Measurements from ENCODE around the gene BSN. TPM values are rescaled to one million over a fixed set of nuclear protein-coding genes. Genes with fewer than 3 reads are reported as not detected.
A peak's percentile ranks its signal among the peaks of the same experiment; 100 is the strongest.

BSN gene
- polyA plus RNA-seq, 1 donor (not counting 4 experiments of a cell fraction or from before 2014, with no cell fraction given): under 0.01 TPM

GRCh38 chr3:49700014-49700413, 145.7 kb downstream of the BSN start:
- no peak overlapping the region for H3K4me3 ChIP-seq (ENCODE audit: control insufficient read depth in 2 of 3, extremely low read depth in 1 of 3, insufficient read depth in 2 of 3, low read depth in 1 of 3, low read length in 3 of 3)
- H3K9me3 ChIP-seq (ENCODE audit: control insufficient read depth, low read depth, low read length): no peaks in the 10 kb centered on the region
- H3K9me1 ChIP-seq (ENCODE audit: control insufficient read depth, extremely low read depth, insufficient read depth, low read length): no peaks in the 10 kb centered on the region
- no peak for TF ChIP-seq EZH2 (IDR thresholded peaks at IDR 0.05; ENCODE audit: low read length)
- no peak for TF ChIP-seq CTCF (optimal IDR thresholded peaks at IDR 0.05 in 1 of 3, IDR thresholded peaks at IDR 0.05 in 1 of 3, conservative IDR thresholded peaks at IDR 0.05 in 1 of 3; ENCODE audit: extremely low read depth in 1 of 3, insufficient read depth in 2 of 3, low read length in 3 of 3)
- H3K9ac ChIP-seq (ENCODE audit: control insufficient read depth, extremely low read depth, insufficient read depth, low read length): no peak overlapping the region
- no peak overlapping the region for H3K4me2 ChIP-seq (ENCODE audit: control insufficient read depth, extremely low read depth, insufficient read depth, low read depth, low read length)
- no peak overlapping the region for H3K27ac ChIP-seq (ENCODE audit: control insufficient read depth, insufficient read depth, low read length)
- no peak for DNase-seq (ENCODE audit: low read depth, low spot score)
- no peaks in the 10 kb centered on the region for H3K4me1 ChIP-seq (ENCODE audit: control insufficient read depth, extremely low read depth, insufficient read depth, low read length)
- dilution Hi-C loops (cut with MboI; ENCODE audit: extremely low pct_ligation_motif_present, low sequenced_read_pairs): no loop called here
- no peak for FAIRE-seq
- no peaks in the 10 kb centered on the region for H3K79me2 ChIP-seq (ENCODE audit: control insufficient read depth, insufficient read depth, low read length)
- peaks cover 33 to 34% of the 10 kb centered on the region in 2 experiments for H3K36me3 ChIP-seq (ENCODE audit: control insufficient read depth in 2 of 2, extremely low read depth in 1 of 2, insufficient read depth in 2 of 2, low read length in 2 of 2)
- H2AFZ ChIP-seq (ENCODE audit: control insufficient read depth, low read length): no peak overlapping the region
- no peaks in the 10 kb centered on the region for H3K27me3 ChIP-seq (ENCODE audit: control insufficient read depth, extremely low read depth, insufficient read depth, low read length)
- no peaks in the 10 kb centered on the region for H4K20me1 ChIP-seq (ENCODE audit: control insufficient read depth, extremely low read depth, insufficient read depth, low read length)

- DNase-seq (ENCODE audit: low read depth, low spot score) (no peak), FAIRE-seq (no peak)
- Histone ChIP-seq H4K20me1 (ENCODE audit: control insufficient read depth, extremely low read depth, insufficient read depth, low read length) (no peaks in the 10 kb centered on the region), H3K27ac (ENCODE audit: control insufficient read depth, insufficient read depth, low read length) (no peak overlapping the region), H3K4me2 (ENCODE audit: control insufficient read depth, extremely low read depth, insufficient read depth, low read depth, low read length) (no peak overlapping the region), H3K4me3 (ENCODE audit: control insufficient read depth in 2 of 3, extremely low read depth in 1 of 3, insufficient read depth in 2 of 3, low read depth in 1 of 3, low read length in 3 of 3) (no peak overlapping the region), H3K27me3 (ENCODE audit: control insufficient read depth, extremely low read depth, insufficient read depth, low read length) (no peaks in the 10 kb centered on the region), H3K79me2 (ENCODE audit: control insufficient read depth, insufficient read depth, low read length) (no peaks in the 10 kb centered on the region), H3K36me3 (ENCODE audit: control insufficient read depth in 2 of 2, extremely low read depth in 1 of 2, insufficient read depth in 2 of 2, low read length in 2 of 2) (peaks cover 37 to 38% of the 10 kb centered on the region in 2 experiments), H3K9me1 (ENCODE audit: control insufficient read depth, extremely low read depth, insufficient read depth, low read length) (no peaks in the 10 kb centered on the region), H3K9ac (ENCODE audit: control insufficient read depth, extremely low read depth, insufficient read depth, low read length) (no peak overlapping the region), H2AFZ (ENCODE audit: control insufficient read depth, low read length) (no peak overlapping the region), H3K9me3 (ENCODE audit: control insufficient read depth, low read depth, low read length) (no peaks in the 10 kb centered on the region), H3K4me1 (ENCODE audit: control insufficient read depth, extremely low read depth, insufficient read depth, low read length) (no peaks in the 10 kb centered on the region)
- TF ChIP-seq CTCF (optimal IDR thresholded peaks at IDR 0.05 in 1 of 3, IDR thresholded peaks at IDR 0.05 in 1 of 3, conservative IDR thresholded peaks at IDR 0.05 in 1 of 3; ENCODE audit: extremely low read depth in 1 of 3, insufficient read depth in 2 of 3, low read length in 3 of 3) (peak in 1 of 3 experiments; percentile 11), EZH2 (IDR thresholded peaks at IDR 0.05; ENCODE audit: low read length) (no peak)
- dilution Hi-C loops (cut with MboI; ENCODE audit: extremely low pct_ligation_motif_present, low sequenced_read_pairs): no loop called here
Observed at GRCh38 chr3:49700453-49701128, 146.3 kb downstream of the BSN start.
